ENCODE data around the gene ADGRE3.

The ADGRE3 gene

DNA sequence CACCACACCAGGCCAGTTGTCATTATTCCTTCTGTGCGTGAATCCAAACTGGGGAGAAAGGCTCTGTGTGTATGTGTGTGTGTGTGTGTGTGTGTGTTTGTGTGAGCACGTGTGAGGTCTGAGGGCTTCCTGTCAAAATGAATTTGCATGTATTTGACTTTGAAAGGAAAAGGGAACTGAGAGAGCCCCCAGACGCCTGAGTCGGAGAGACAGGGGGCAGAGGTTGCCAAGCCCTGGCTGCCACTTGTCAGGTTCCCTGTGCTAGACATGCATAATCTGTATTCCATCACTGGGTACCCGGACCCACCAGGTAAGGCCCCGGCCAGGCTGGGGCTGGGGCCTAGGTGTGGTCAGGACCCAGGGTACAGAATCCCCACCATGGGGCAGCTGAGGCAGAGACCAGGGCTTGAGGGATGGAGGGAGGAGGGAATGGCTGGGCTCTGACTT, 91.7 kb downstream of the ADGRE3 start, which contains the start of gene CLEC17A:
Gene CLEC17A, plus strand, starts transcription at position 191 of the 447 bp plus-strand sequence. Its CDS starts 77 bp downstream, at position 268.
- DNase-seq (ENCODE audit: low read depth), result no peak
- H3K4me3 ChIP-seq (ENCODE audit: control insufficient read depth, low read depth, low read length), result no peak within 1 kb of the TSS
- TF ChIP-seq, protein P1, sequence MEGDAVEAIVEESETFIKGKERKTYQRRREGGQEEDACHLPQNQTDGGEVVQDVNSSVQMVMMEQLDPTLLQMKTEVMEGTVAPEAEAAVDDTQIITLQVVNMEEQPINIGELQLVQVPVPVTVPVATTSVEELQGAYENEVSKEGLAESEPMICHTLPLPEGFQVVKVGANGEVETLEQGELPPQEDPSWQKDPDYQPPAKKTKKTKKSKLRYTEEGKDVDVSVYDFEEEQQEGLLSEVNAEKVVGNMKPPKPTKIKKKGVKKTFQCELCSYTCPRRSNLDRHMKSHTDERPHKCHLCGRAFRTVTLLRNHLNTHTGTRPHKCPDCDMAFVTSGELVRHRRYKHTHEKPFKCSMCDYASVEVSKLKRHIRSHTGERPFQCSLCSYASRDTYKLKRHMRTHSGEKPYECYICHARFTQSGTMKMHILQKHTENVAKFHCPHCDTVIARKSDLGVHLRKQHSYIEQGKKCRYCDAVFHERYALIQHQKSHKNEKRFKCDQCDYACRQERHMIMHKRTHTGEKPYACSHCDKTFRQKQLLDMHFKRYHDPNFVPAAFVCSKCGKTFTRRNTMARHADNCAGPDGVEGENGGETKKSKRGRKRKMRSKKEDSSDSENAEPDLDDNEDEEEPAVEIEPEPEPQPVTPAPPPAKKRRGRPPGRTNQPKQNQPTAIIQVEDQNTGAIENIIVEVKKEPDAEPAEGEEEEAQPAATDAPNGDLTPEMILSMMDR (IDR thresholded peaks at IDR 0.05; ENCODE audit: control insufficient read depth, insufficient read depth, low read depth, low read length, missing control alignments), result no peak

- H3K4me3 ChIP-seq (ENCODE audit: control insufficient read depth, low read depth, low read length), result no peak overlapping the region
- TF ChIP-seq, protein P1 (IDR thresholded peaks at IDR 0.05; ENCODE audit: control insufficient read depth, insufficient read depth, low read depth, low read length, missing control alignments), result no peak
- DNase-seq (ENCODE audit: low read depth), result no peak
Observed at GRCh38 chr19:14580623-14581237, 93.9 kb downstream of the ADGRE3 start.

GRCh38 chr19:14577885-14578427, 96.7 kb downstream of the ADGRE3 start:
- DNase-seq (ENCODE audit: low read depth), result no peak
- no peak overlapping the region for H3K4me3 ChIP-seq (ENCODE audit: control insufficient read depth, low read depth, low read length)
- TF ChIP-seq, protein P1 (IDR thresholded peaks at IDR 0.05; ENCODE audit: control insufficient read depth, insufficient read depth, low read depth, low read length, missing control alignments), result no peak

DNA sequence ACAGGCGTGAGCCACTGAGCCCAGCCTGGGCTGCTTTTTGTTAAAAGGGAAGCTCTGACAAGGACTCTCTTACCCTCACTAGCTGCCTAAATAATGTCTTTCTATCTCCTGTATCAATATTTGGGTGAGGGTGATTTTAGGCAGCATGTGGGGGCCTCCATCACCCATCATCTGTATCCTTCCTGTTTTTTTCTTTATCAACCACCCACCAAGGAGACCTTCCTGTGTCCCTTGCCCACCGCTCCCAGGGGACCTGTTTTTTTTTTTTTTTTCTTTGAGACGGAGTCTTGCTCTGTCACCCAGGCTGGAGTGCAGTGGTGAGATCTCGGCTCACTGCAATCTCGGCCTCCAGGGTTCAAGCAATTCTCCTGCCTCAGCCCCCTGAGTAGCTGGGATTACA, 97.4 kb downstream of the ADGRE3 start:
- TF ChIP-seq, protein P1 (IDR thresholded peaks at IDR 0.05; ENCODE audit: control insufficient read depth, insufficient read depth, low read depth, low read length, missing control alignments), result no peak
- H3K4me3 ChIP-seq (ENCODE audit: control insufficient read depth, low read depth, low read length), result no peak overlapping the region
- no peak for DNase-seq (ENCODE audit: low read depth)

DNA sequence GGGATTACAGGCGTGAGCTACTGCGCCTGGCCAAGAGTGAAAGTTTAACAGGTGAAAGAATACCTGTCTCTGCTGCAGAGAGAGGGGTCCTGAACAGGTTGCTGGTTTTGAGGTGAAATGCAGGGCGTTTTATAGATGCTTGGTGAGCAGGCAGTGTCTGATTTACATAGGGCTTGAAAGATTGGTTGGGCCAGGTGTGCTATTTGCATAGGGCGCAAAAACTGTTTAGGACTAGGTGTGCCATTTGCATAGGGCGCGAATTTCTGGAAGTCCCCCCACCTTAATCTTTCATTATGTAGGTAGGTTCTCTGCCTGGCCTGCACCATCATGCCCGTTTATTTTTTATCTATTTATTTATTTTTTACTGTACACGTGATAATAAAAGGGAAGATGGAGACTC, 98.3 kb downstream of the ADGRE3 start:
- no peak for DNase-seq (ENCODE audit: low read depth)
- no peak overlapping the region for H3K4me3 ChIP-seq (ENCODE audit: control insufficient read depth, low read depth, low read length)
- TF ChIP-seq, protein P1 (IDR thresholded peaks at IDR 0.05; ENCODE audit: control insufficient read depth, insufficient read depth, low read depth, low read length, missing control alignments), result no peak

- TF ChIP-seq, protein P1 (IDR thresholded peaks at IDR 0.05; ENCODE audit: control insufficient read depth, insufficient read depth, low read depth, low read length, missing control alignments), result no peak
- no peak for DNase-seq (ENCODE audit: low read depth)
- H3K4me3 ChIP-seq (ENCODE audit: control insufficient read depth, low read depth, low read length), result no peak overlapping the region
Observed at GRCh38 chr19:14575428-14575980, 99.1 kb downstream of the ADGRE3 start.

Measured in AG09309 (cell line).